GM23338 (cell line): ENCODE data around the gene OR13D1. TPM values are rescaled to one million over a fixed set of nuclear protein-coding genes. Genes with fewer than 3 reads are reported as not detected.

Experiments
- CREB1 ChIP-seq: fragments of 250-450 bp; sonication (Bioruptor Pico); IDR thresholded peaks from 2 replicates; pipeline ENCODE4 v1.5.0; 2020; ENCODE audit warnings: low read depth, mild to moderate bottlenecking, moderate library complexity
- CTCF ChIP-seq, 2 experiments: fragments of 200-600 bp in 1 of 2; sonication (generic) in 1 of 2; conservative IDR thresholded peaks; 2 replicates each; pipeline versions ENCODE4 v1.5.1 to v1.6.1; 2016 to 2017; ENCODE audit warnings: antibody characterized with exemption in 2 of 2, low read depth in 2 of 2, mild to moderate bottlenecking in 2 of 2, moderate library complexity in 1 of 2
- ETS1 ChIP-seq: IDR thresholded peaks from 2 replicates; pipeline ENCODE4 v1.6.1; 2016; ENCODE audit warnings: antibody characterized with exemption
- EZH2 ChIP-seq: fragments of 200-600 bp; sonication (generic); IDR thresholded peaks from one replicate; pipeline ENCODE4 v1.8.0; 2017; ENCODE audit warnings: antibody characterized with exemption, mild to moderate bottlenecking, low read depth; ENCODE audit not compliant: unreplicated experiment
- NANOG ChIP-seq: IDR thresholded peaks from 2 replicates; pipeline ENCODE4 v1.6.1; 2016; ENCODE audit warnings: antibody characterized with exemption, borderline replicate concordance
- STAT1 ChIP-seq: IDR thresholded peaks from one replicate; pipeline ENCODE4 v1.6.1; 2016; ENCODE audit warnings: antibody characterized with exemption; ENCODE audit not compliant: unreplicated experiment
- ZNF331 ChIP-seq: fragments of 250-450 bp; sonication (Bioruptor Pico); IDR thresholded peaks from 2 replicates; pipeline ENCODE4 v1.5.0; 2020; ENCODE audit warnings: low read depth, mild to moderate bottlenecking, moderate library complexity
- polyA plus RNA-seq: library from polyadenylated mRNA; unstranded; fragments of >200 nt; fragmentation: Nextera tagmentation; extraction: Ambion mirVana; gene quantifications from 2 replicates; pipeline ENCODE4 v1.2.1, GENCODE V29; 2016
- total RNA-seq: library from RNA; depleted of rRNA; stranded (reverse); fragments of >200 nt; shearing (Covaris generic); gene quantifications from 2 replicates; pipeline ENCODE4 v1.2.3, GENCODE V29; 2014
- TF ChIP-seq, protein P1 (sequence below): fragments of 250-450 bp; sonication (Bioruptor Pico); IDR thresholded peaks from 2 replicates; pipeline ENCODE4 v1.5.0; 2020; ENCODE audit warnings: mild to moderate bottlenecking, moderate library complexity

Gene OR13D1
- total and polyA plus RNA-seq, 2 experiments from 2014 or later, result not detected

DNA sequence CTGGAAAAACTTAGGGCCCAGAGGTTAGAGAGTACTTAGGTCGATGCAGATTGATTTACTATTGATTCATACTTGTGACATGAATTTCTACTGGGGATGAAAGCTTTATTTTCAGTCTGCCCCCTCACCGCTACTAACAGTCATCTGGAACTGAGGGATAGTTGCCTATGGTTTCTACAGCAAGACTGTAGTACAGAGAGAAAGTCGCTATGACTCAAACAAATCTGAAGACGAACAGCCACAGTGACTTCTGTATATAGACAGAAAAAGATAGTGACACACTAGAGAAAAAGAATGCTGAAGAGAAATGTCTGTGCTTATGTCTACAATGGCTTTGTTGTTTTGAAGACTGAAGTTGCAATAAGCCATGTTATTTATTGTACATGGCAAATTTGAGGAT, 17.3 kb downstream of the OR13D1 start (continued):
- TF ChIP-seq, protein P1, sequence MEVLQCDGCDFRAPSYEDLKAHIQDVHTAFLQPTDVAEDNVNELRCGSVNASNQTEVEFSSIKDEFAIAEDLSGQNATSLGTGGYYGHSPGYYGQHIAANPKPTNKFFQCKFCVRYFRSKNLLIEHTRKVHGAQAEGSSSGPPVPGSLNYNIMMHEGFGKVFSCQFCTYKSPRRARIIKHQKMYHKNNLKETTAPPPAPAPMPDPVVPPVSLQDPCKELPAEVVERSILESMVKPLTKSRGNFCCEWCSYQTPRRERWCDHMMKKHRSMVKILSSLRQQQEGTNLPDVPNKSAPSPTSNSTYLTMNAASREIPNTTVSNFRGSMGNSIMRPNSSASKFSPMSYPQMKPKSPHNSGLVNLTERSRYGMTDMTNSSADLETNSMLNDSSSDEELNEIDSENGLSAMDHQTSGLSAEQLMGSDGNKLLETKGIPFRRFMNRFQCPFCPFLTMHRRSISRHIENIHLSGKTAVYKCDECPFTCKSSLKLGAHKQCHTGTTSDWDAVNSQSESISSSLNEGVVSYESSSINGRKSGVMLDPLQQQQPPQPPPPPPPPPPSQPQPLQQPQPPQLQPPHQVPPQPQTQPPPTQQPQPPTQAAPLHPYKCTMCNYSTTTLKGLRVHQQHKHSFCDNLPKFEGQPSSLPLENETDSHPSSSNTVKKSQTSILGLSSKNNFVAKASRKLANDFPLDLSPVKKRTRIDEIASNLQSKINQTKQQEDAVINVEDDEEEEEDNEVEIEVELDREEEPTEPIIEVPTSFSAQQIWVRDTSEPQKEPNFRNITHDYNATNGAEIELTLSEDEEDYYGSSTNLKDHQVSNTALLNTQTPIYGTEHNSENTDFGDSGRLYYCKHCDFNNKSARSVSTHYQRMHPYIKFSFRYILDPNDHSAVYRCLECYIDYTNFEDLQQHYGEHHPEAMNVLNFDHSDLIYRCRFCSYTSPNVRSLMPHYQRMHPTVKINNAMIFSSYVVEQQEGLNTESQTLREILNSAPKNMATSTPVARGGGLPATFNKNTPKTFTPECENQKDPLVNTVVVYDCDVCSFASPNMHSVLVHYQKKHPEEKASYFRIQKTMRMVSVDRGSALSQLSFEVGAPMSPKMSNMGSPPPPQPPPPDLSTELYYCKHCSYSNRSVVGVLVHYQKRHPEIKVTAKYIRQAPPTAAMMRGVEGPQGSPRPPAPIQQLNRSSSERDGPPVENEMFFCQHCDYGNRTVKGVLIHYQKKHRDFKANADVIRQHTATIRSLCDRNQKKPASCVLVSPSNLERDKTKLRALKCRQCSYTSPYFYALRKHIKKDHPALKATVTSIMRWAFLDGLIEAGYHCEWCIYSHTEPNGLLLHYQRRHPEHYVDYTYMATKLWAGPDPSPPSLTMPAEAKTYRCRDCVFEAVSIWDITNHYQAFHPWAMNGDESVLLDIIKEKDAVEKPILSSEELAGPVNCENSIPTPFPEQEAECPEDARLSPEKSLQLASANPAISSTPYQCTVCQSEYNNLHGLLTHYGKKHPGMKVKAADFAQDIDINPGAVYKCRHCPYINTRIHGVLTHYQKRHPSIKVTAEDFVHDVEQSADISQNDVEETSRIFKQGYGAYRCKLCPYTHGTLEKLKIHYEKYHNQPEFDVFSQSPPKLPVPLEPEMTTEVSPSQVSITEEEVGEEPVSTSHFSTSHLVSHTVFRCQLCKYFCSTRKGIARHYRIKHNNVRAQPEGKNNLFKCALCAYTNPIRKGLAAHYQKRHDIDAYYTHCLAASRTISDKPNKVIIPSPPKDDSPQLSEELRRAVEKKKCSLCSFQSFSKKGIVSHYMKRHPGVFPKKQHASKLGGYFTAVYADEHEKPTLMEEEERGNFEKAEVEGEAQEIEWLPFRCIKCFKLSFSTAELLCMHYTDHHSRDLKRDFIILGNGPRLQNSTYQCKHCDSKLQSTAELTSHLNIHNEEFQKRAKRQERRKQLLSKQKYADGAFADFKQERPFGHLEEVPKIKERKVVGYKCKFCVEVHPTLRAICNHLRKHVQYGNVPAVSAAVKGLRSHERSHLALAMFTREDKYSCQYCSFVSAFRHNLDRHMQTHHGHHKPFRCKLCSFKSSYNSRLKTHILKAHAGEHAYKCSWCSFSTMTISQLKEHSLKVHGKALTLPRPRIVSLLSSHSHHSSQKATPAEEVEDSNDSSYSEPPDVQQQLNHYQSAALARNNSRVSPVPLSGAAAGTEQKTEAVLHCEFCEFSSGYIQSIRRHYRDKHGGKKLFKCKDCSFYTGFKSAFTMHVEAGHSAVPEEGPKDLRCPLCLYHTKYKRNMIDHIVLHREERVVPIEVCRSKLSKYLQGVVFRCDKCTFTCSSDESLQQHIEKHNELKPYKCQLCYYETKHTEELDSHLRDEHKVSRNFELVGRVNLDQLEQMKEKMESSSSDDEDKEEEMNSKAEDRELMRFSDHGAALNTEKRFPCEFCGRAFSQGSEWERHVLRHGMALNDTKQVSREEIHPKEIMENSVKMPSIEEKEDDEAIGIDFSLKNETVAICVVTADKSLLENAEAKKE (CRISPR knock-in tag), result no peak
- TF ChIP-seq STAT1, result no peak
- TF ChIP-seq CTCF (conservative IDR thresholded peaks at IDR 0.05; ENCODE audit: low read depth in 2 of 2), result no peak
- TF ChIP-seq EZH2, result no peak
- TF ChIP-seq ETS1, result no peak
- TF ChIP-seq NANOG, result no peak
- TF ChIP-seq ZNF331 (CRISPR knock-in tag), result no peak
- TF ChIP-seq CREB1 (CRISPR knock-in tag), result no peak
